H1 (cell line): ENCODE results near the gene DNAJC5G. TPM values are rescaled to one million over a fixed set of nuclear protein-coding genes. Genes with fewer than 3 reads are reported as not detected.

Source experiments
- CTCF ChIA-PET: fragments of 300-600 bp; sonication (Branson Sonifier 250); formaldehyde crosslinking; loops from one replicate; lab custom pipeline; 2021; ENCODE audit not compliant: partially characterized antibody; lab: Charles Lee
- POLR2A ChIA-PET: fragments of 300-600 bp; sonication (Branson Sonifier 250); formaldehyde crosslinking; loops from one replicate; lab custom pipeline; 2021; ENCODE audit warnings: inconsistent platforms; ENCODE audit not compliant: partially characterized antibody; lab: Charles Lee
- DNase-seq, 2 experiments: peaks; one replicate each; pipeline versions ENCODE4 v3.0.0 to v3.0.0-alpha.2; 2010 to 2022; ENCODE audit warnings: low spot score in 2 of 2, low read depth in 1 of 2, mixed read lengths in 1 of 2
- FAIRE-seq: peaks from 2 replicates; lab custom pipeline; 2011; peaks lifted over from hg19 to GRCh38; lab: Jason Lieb, UNC
- H2AFZ ChIP-seq: 2 replicates; pipeline ENCODE4 v1.8.1; 2012; ENCODE audit warnings: low read length, inconsistent platforms
- H2AK5ac ChIP-seq: 2 replicates; pipeline ENCODE4 v1.6.1; 2013; ENCODE audit warnings: low read depth, low read length
- H2BK120ac ChIP-seq: replicated peaks from 2 replicates; pipeline ENCODE3; 2013; ENCODE audit warnings: low read depth, low read length, inconsistent platforms
- H2BK12ac ChIP-seq: 2 replicates; pipeline ENCODE4 v1.6.1; 2013; ENCODE audit warnings: low read depth, low read length
- H2BK15ac ChIP-seq: 2 replicates; pipeline ENCODE4 v1.6.1; 2013; ENCODE audit warnings: low read length
- H2BK20ac ChIP-seq: 2 replicates; pipeline ENCODE4 v1.6.1; 2013; ENCODE audit warnings: low read length
- H2BK5ac ChIP-seq: 2 replicates; pipeline ENCODE4 v1.6.1; 2013; ENCODE audit warnings: low read depth, low read length
- H3K14ac ChIP-seq: 2 replicates; pipeline ENCODE4 v1.6.1; 2013; ENCODE audit warnings: inconsistent platforms; ENCODE audit not compliant: insufficient read length
- H3K18ac ChIP-seq: 2 replicates; pipeline ENCODE4 v1.6.1; 2013; ENCODE audit warnings: low read length; ENCODE audit errors: extremely low read depth
- H3K23ac ChIP-seq: 2 replicates; pipeline ENCODE4 v1.6.1; 2013; ENCODE audit warnings: inconsistent platforms; ENCODE audit not compliant: insufficient read length
- H3K23me2 ChIP-seq: 2 replicates; pipeline ENCODE4 v1.6.1; 2013; ENCODE audit warnings: low read depth, low read length
- H3K27ac ChIP-seq: 2 replicates; pipeline ENCODE4 v1.6.1; 2011; ENCODE audit warnings: low read depth, low read length, inconsistent platforms
- H3K27me3 ChIP-seq, 4 experiments: replicated peaks in 1 of 4; 1 replicate in 1 of 4; 2 replicates in 3 of 4; pipeline versions ENCODE4 v1.6.1 to v1.8.1; 2011 to 2013; ENCODE audit warnings: low read length in 3 of 4, mild to moderate bottlenecking in 3 of 4, inconsistent platforms in 2 of 4, mixed read lengths in 2 of 4, moderate library complexity in 1 of 4; ENCODE audit not compliant: control insufficient read depth in 3 of 4, insufficient read depth in 3 of 4; ENCODE audit errors: extremely low read depth in 1 of 4
- H3K36me3 ChIP-seq, 4 experiments: 2 replicates each; pipeline versions ENCODE4 v1.6.1 to v1.8.1; 2011 to 2013; ENCODE audit warnings: mild to moderate bottlenecking in 4 of 4, low read length in 3 of 4, moderate library complexity in 2 of 4, control low read depth in 1 of 4, inconsistent platforms in 1 of 4; ENCODE audit not compliant: insufficient read depth in 4 of 4, control insufficient read depth in 2 of 4
- H3K4ac ChIP-seq: replicated peaks from 2 replicates; pipeline ENCODE3; 2013; ENCODE audit warnings: low read length, low read depth, mixed read lengths, inconsistent platforms; ENCODE audit not compliant: insufficient read length
- H3K4me1 ChIP-seq, 4 experiments: replicated peaks in 1 of 4; 1 replicate in 1 of 4; 2 replicates in 3 of 4; pipeline versions ENCODE4 v1.6.1 to v1.8.1; 2011 to 2013; ENCODE audit warnings: low read length in 3 of 4, inconsistent platforms in 2 of 4, mixed read lengths in 1 of 4; ENCODE audit not compliant: insufficient read depth in 4 of 4, control insufficient read depth in 3 of 4
- H3K4me2 ChIP-seq, 2 experiments: 2 replicates each; pipeline versions ENCODE4 v1.6.1 to v1.8.1; 2011 to 2013; ENCODE audit warnings: low read depth in 2 of 2, low read length in 2 of 2, control low read depth in 1 of 2, inconsistent platforms in 1 of 2, mild to moderate bottlenecking in 1 of 2; ENCODE audit not compliant: insufficient read depth in 1 of 2
- H3K4me3 ChIP-seq, 4 experiments: fragments of 200-600, 300-600 bp in 1 of 4; sonication (generic), shearing (Covaris generic), sonication (Bioruptor Twin) in 1 of 4; 2 replicates each; pipeline versions ENCODE4 v1.5.1 to v1.8.1; 2011 to 2016; ENCODE audit warnings: low read length in 4 of 4, low read depth in 3 of 4, control low read depth in 2 of 4, inconsistent platforms in 2 of 4, mild to moderate bottlenecking in 2 of 4, mixed read lengths in 1 of 4, moderate library complexity in 1 of 4; ENCODE audit not compliant: insufficient read depth in 2 of 4; ENCODE audit errors: extremely low read depth in 1 of 4
- H3K56ac ChIP-seq: replicated peaks from 2 replicates; pipeline ENCODE3; 2013; ENCODE audit warnings: low read depth, mild to moderate bottlenecking, mixed read lengths, low read length, inconsistent platforms; ENCODE audit not compliant: insufficient read length
- H3K79me1 ChIP-seq: 2 replicates; pipeline ENCODE4 v1.6.1; 2013; ENCODE audit warnings: low read depth, low read length, control low read depth
- H3K79me2 ChIP-seq, 2 experiments: 2 replicates each; pipeline versions ENCODE4 v1.6.1 to v1.8.1; 2012 to 2013; ENCODE audit warnings: low read length in 2 of 2, mild to moderate bottlenecking in 2 of 2, inconsistent platforms in 1 of 2; ENCODE audit not compliant: insufficient read depth in 2 of 2, control insufficient read depth in 1 of 2
- H3K9ac ChIP-seq, 4 experiments: replicated peaks in 1 of 4; 1 replicate in 1 of 4; 2 replicates in 3 of 4; pipeline versions ENCODE4 v1.6.1 to v1.8.1; 2011 to 2013; ENCODE audit warnings: low read depth in 3 of 4, low read length in 3 of 4, control low read depth in 2 of 4, mild to moderate bottlenecking in 2 of 4, moderate library complexity in 2 of 4, inconsistent platforms in 1 of 4; ENCODE audit errors: extremely low read depth in 1 of 4
- H3K9me3 ChIP-seq, 2 experiments: 2 replicates each; pipeline versions ENCODE4 v1.6.1 to v1.8.1; 2012 to 2013; ENCODE audit warnings: mild to moderate bottlenecking in 2 of 2, moderate library complexity in 2 of 2, control low read depth in 1 of 2, inconsistent platforms in 1 of 2, low read depth in 1 of 2, low read length in 1 of 2, mixed read lengths in 1 of 2; ENCODE audit not compliant: insufficient read depth in 2 of 2
- H4K20me1 ChIP-seq, 2 experiments: replicated peaks in 1 of 2; 2 replicates each; pipeline versions ENCODE3 to v1.8.1; 2011 to 2013; ENCODE audit warnings: inconsistent platforms in 2 of 2, low read length in 2 of 2, mild to moderate bottlenecking in 1 of 2; ENCODE audit not compliant: insufficient read depth in 2 of 2, control insufficient read depth in 1 of 2
- H4K5ac ChIP-seq: 2 replicates; pipeline ENCODE4 v1.6.1; 2013; ENCODE audit warnings: low read length, low read depth, mixed read lengths, inconsistent platforms; ENCODE audit not compliant: insufficient read length
- H4K8ac ChIP-seq: 2 replicates; pipeline ENCODE4 v1.8.0; 2013; ENCODE audit warnings: mild to moderate bottlenecking, moderate library complexity, low read length, inconsistent platforms; ENCODE audit not compliant: insufficient read depth; ENCODE audit errors: extremely low read depth
- H4K91ac ChIP-seq: replicated peaks from 2 replicates; pipeline ENCODE3; 2013; ENCODE audit warnings: low read length, mixed read lengths, inconsistent platforms; ENCODE audit not compliant: insufficient read length
- ASH2L ChIP-seq: fragments of 200-600, 300-600 bp; sonication (generic); IDR thresholded peaks from one replicate; pipeline ENCODE4 v1.7.1; 2017; ENCODE audit warnings: low read length
- EP300 ChIP-seq, 2 experiments: IDR thresholded peaks; 1 replicate in 1 of 2; 2 replicates in 1 of 2; pipeline ENCODE4 v1.6.1; 2011 to 2012; ENCODE audit warnings: low read depth in 2 of 2, low read length in 2 of 2, mild to moderate bottlenecking in 2 of 2, borderline replicate concordance in 1 of 2, inconsistent platforms in 1 of 2, moderate library complexity in 1 of 2
- HDAC2 ChIP-seq, 2 experiments: fragments of 300-600 bp in 1 of 2; sonication (generic) in 1 of 2; IDR thresholded peaks; 2 replicates each; pipeline ENCODE4 v1.6.1; 2011 to 2012; ENCODE audit warnings: low read depth in 2 of 2, low read length in 2 of 2, mild to moderate bottlenecking in 2 of 2, moderate library complexity in 2 of 2, borderline replicate concordance in 1 of 2, inconsistent platforms in 1 of 2
- KDM5A ChIP-seq: fragments of 200-600 bp; IDR thresholded peaks from 2 replicates; pipeline ENCODE4 v1.7.1; 2012; ENCODE audit warnings: mild to moderate bottlenecking, low read length, inconsistent platforms, mixed read lengths
- POLR2A ChIP-seq, 2 experiments: IDR thresholded peaks; 1 replicate in 1 of 2; 2 replicates in 1 of 2; pipeline ENCODE4 v1.6.1; 2011; ENCODE audit warnings: low read depth in 2 of 2, low read length in 2 of 2, mild to moderate bottlenecking in 2 of 2; ENCODE audit errors: control extremely low read depth in 1 of 2
- RNF2 ChIP-seq: fragments of 200-900, 300-1000 bp; sonication (generic); IDR thresholded peaks from 2 replicates; pipeline ENCODE4 v1.7.1; 2016; ENCODE audit warnings: borderline replicate concordance, low read depth, mild to moderate bottlenecking, antibody characterized with exemption, low read length; ENCODE audit not compliant: poor library complexity, severe bottlenecking; ENCODE audit errors: missing control alignments
- SP1 ChIP-seq: IDR thresholded peaks from 2 replicates; pipeline ENCODE4 v1.6.1; 2011; ENCODE audit warnings: low read depth, low read length
- TAF1 ChIP-seq: IDR thresholded peaks from 2 replicates; pipeline ENCODE4 v1.6.1; 2011; ENCODE audit warnings: mild to moderate bottlenecking, low read depth, low read length
- WGBS, 2 experiments: shearing (Covaris generic) in 1 of 2; methylation state at CpG; one replicate each; pipeline versions ENCODE4 v1.1.6 to v1.1.7; 2013 to 2015; ENCODE audit warnings: low lambda C conversion rate in 2 of 2, mixed read lengths in 2 of 2, inconsistent platforms in 1 of 2, low coverage in 1 of 2, missing lambda C conversion rate in 1 of 2; ENCODE audit not compliant: insufficient replicate concordance in 2 of 2, insufficient coverage in 1 of 2, insufficient read length in 1 of 2; ENCODE audit errors: extremely low coverage in 1 of 2, missing lambda C conversion rate in 1 of 2; 5-methylcytosine and 5-hydroxymethylcytosine counted together
- polyA plus RNA-seq, 7 experiments: library from polyadenylated mRNA; depleted of rRNA in 3 of 7; stranded (reverse) in 5 of 7; unstranded in 2 of 7; fragments of >200 nt in 5 of 7; fragments of 200-250 nt in 2 of 7; gene quantifications; 1 replicate in 5 of 7; 2 replicates in 1 of 7; 4 replicates in 1 of 7; pipeline versions ENCODE4 v1.2.1 to v1.2.3, GENCODE V29; 2011 to 2013; ENCODE audit warnings: missing spikeins in 2 of 7, mixed read lengths in 2 of 7
- total RNA-seq: library from RNA; stranded (reverse); fragmentation: NEBNext Ultra II Directional; extraction: Animal tissue kit (Norgen Biotek cat#: 25700); gene quantifications from 2 replicates; pipeline ENCODE4 v1.2.1, GENCODE V29; 2021
- TF ChIP-seq, protein P1 (sequence below): IDR thresholded peaks from 2 replicates; pipeline ENCODE4 v1.6.1; 2012; ENCODE audit warnings: inconsistent platforms

DNAJC5G gene
- total and polyA plus RNA-seq, 2 of the 8 experiments (the other 6 are each of a cell fraction or from before 2014, with no cell fraction given) = 0.83 to 1.4 TPM

DNA sequence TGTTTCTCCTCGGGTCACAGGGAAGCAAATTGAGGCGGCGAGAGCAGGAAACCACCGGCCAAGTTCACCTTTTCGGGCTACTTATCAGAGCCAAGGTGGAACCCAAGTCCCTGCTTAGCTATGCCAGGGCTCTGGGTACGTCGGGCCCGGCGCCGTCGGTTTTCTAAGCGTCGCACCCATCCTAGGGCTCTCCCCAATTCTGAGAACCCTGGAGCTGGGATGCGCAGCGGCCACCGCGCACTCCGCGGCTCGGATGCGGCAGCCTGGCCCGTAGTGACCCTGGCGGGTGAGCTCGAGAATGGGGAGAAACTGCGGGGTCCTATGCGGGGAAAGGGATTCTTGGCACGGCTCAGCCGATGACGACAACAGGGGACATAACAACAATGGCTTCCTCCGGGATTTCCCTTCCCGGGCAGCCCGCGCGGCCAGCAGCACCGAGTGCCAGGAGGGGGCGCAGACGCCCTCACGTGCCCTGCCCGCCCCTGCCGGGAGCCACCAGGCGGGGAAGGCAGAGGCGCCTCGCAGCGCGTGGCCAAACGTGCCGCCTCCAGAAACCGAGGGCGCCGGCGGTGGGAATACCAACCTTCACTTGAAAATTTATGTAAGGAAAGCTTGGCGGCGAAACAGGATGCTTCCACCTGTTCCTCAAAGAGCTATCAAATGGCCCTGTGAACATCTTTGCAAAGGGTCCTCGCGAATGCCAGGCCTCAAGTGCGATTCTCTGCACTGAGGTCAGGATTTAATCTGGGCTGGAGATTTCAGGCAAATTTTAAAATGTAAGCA is 10.3 kb upstream of the DNAJC5G start:
- Histone ChIP-seq H3K79me1 (no peaks in the 10 kb centered on the region), H4K5ac (no peak overlapping the region), H2BK5ac (no peak overlapping the region; the same call in 1 of the 2 replicates), H4K91ac (peak overlapping the region; percentile 34), H2BK20ac (peak overlapping the region; percentile 16; the same call in 1 of the 2 replicates), H2AK5ac (0 out of 2 replicates have a peak overlapping the region, but pooled peaks have one; percentile 2), H4K20me1 (peaks cover 0 to 6% of the 10 kb centered on the region in 2 experiments), H3K27ac (no peak overlapping the region), H2AFZ (peak overlapping the region; percentile 52; the same call in 1 of the 2 replicates), H3K14ac (no peak overlapping the region), H3K23me2 (peaks cover 19% of the 10 kb centered on the region; the same call in 1 of the 2 replicates), H2BK120ac (no peak overlapping the region), H2BK15ac (peak overlapping the region; percentile 53), H4K8ac (peak overlapping the region; percentile 91), H3K36me3 (no peaks in the 10 kb centered on the region), H3K4me2 (peak overlapping the region; percentile 88 to 99), H3K4me1 (peaks cover 3 to 19% (median 14%) of the 10 kb centered on the region in 4 experiments), H3K23ac (no peak overlapping the region), H2BK12ac (peak overlapping the region; percentile 82; the same call in 1 of the 2 replicates), H3K9ac (peak overlapping the region in 3 of 4 experiments; percentile 22 to 44 (median 42); a peak in 5 of 7 replicates), H3K4ac (no peak overlapping the region), H3K9me3 (no peaks in the 10 kb centered on the region), H3K18ac (peak overlapping the region; percentile 83; the same call in 1 of the 2 replicates), H3K56ac (no peak overlapping the region), H3K27me3 (peaks cover 39 to 69% (median 60%) of the 10 kb centered on the region in 4 experiments), H3K4me3 (peak overlapping the region; percentile 57 to 85 (median 62)), H3K79me2 (peaks cover 0 to 2% of the 10 kb centered on the region in 2 experiments; a peak in 1 of 4 replicates)
- no peak for FAIRE-seq
- POLR2A ChIA-PET = interaction anchor here (0.9 to 8.2 kb wide), 12 partner anchors 8 to 104 kb away, joined by 3 to 71 read pairs (median 4); partner anchors contain the start of genes ATRAID, CAD, DNAJC5G and SLC5A6
- 7% methylated on average over 47 of the region's 56 CpGs; no CpG with 5 or more reads in 1 of the 2 experiments for WGBS, 2 experiments
- CTCF ChIA-PET = interaction anchor here (0.6 to 14.1 kb wide), 24 partner anchors 8 to 239 kb away, joined by 3 to 288 read pairs (median 6); partner anchors contain the start of genes ABHD1, DNAJC5G, EIF2B4 and PREB
- DNase-seq = peak in 1 of 2 experiments; percentile 89
- TF ChIP-seq ASH2L (peak; percentile 66), SP1 (no peak), POLR2A (IDR thresholded peaks at IDR 0.05; ENCODE audit: control extremely low read depth in 1 of 2, low read depth in 2 of 2, low read length in 2 of 2) (peak in 1 of 2 experiments; percentile 63; a peak in 2 of 3 replicates), HDAC2 (IDR thresholded peaks at IDR 0.05; ENCODE audit: borderline replicate concordance in 1 of 2, low read depth in 2 of 2, low read length in 2 of 2) (peak in 1 of 2 experiments; percentile 62; a peak in 1 of 4 replicates), RNF2 (peak; percentile 24), KDM5A (no peak), EP300 (IDR thresholded peaks at IDR 0.05; ENCODE audit: borderline replicate concordance in 1 of 2, low read depth in 2 of 2, low read length in 2 of 2) (no peak), TAF1 (peak; percentile 51; the same call in 1 of the 2 replicates)
- TF ChIP-seq, protein P1, sequence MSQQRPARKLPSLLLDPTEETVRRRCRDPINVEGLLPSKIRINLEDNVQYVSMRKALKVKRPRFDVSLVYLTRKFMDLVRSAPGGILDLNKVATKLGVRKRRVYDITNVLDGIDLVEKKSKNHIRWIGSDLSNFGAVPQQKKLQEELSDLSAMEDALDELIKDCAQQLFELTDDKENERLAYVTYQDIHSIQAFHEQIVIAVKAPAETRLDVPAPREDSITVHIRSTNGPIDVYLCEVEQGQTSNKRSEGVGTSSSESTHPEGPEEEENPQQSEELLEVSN = peak; percentile 99
